H1 (cell line): Measurements from ENCODE around the gene ZNF598. TPM values are rescaled to one million over a fixed set of nuclear protein-coding genes. Genes with fewer than 3 reads are reported as not detected.

Experiments
- BRCA1 ChIP-seq: IDR thresholded peaks from 2 replicates; pipeline ENCODE4 v1.6.1; 2012; ENCODE audit warnings: low read depth, low read length, improper control_type of control experiment
- SAP30 ChIP-seq: fragments of 300-600 bp; sonication (generic); IDR thresholded peaks from 2 replicates; pipeline ENCODE4 v1.7.1; 2012; ENCODE audit warnings: low read length, moderate library complexity, mild to moderate bottlenecking, inconsistent platforms; ENCODE audit not compliant: insufficient read depth, insufficient replicate concordance
- polyA plus RNA-seq, 7 experiments: library from polyadenylated mRNA; depleted of rRNA in 3 of 7; stranded (reverse) in 5 of 7; unstranded in 2 of 7; fragments of >200 nt in 5 of 7; fragments of 200-250 nt in 2 of 7; gene quantifications; 1 replicate in 5 of 7; 2 replicates in 1 of 7; 4 replicates in 1 of 7; pipeline versions ENCODE4 v1.2.1 to v1.2.3, GENCODE V29; 2011 to 2013; ENCODE audit warnings: missing spikeins in 2 of 7, mixed read lengths in 2 of 7
- total RNA-seq: library from RNA; stranded (reverse); fragmentation: NEBNext Ultra II Directional; extraction: Animal tissue kit (Norgen Biotek cat#: 25700); gene quantifications from 2 replicates; pipeline ENCODE4 v1.2.1, GENCODE V29; 2021
- TF ChIP-seq, protein P1 (sequence below): fragments of 300-600 bp; sonication (generic); IDR thresholded peaks from 2 replicates; pipeline ENCODE4 v1.7.1; 2012; ENCODE audit warnings: low read length, moderate library complexity, mild to moderate bottlenecking, inconsistent platforms; ENCODE audit not compliant: insufficient replicate concordance

Gene ZNF598
- total and polyA plus RNA-seq, 2 of the 8 experiments (the other 6 are each of a cell fraction or from before 2014, with no cell fraction given) = 29.3 to 47.6 TPM

DNA sequence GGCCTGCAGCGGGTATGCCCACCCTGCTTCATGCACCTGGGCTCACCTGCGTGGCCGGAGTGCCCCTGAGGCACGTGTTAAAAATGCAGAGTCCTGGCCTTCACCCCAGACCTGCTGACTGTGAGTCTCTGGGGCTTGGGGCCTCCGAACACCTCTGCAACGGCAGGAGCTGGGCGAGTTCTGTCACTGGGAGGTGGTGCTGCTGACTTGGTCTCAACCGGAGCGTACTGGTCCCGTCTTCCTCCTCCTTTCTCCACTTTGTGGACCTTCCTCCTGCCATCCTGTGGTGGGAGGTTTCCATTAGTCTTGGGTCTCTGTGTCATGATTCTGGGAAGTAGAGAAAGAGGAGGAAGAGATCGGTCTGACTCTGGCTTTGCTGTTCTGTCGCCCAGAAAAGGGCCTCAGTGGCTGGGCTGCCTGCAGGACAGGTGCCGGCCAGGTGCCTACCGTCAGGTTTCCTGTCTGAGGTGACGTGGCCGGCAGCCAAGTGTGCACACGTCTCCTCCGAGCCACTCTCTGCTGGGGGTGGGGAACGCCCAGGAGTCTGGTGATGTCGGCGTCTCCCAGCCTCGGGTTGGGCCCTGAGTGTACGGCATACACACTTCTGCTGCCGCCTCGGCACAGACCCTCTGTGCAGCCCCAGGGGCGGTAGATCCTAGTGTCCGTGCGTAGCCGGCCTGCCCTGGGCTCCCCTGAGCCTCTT is 45.1 kb upstream of the ZNF598 start (continued):
- TF ChIP-seq, protein P1, sequence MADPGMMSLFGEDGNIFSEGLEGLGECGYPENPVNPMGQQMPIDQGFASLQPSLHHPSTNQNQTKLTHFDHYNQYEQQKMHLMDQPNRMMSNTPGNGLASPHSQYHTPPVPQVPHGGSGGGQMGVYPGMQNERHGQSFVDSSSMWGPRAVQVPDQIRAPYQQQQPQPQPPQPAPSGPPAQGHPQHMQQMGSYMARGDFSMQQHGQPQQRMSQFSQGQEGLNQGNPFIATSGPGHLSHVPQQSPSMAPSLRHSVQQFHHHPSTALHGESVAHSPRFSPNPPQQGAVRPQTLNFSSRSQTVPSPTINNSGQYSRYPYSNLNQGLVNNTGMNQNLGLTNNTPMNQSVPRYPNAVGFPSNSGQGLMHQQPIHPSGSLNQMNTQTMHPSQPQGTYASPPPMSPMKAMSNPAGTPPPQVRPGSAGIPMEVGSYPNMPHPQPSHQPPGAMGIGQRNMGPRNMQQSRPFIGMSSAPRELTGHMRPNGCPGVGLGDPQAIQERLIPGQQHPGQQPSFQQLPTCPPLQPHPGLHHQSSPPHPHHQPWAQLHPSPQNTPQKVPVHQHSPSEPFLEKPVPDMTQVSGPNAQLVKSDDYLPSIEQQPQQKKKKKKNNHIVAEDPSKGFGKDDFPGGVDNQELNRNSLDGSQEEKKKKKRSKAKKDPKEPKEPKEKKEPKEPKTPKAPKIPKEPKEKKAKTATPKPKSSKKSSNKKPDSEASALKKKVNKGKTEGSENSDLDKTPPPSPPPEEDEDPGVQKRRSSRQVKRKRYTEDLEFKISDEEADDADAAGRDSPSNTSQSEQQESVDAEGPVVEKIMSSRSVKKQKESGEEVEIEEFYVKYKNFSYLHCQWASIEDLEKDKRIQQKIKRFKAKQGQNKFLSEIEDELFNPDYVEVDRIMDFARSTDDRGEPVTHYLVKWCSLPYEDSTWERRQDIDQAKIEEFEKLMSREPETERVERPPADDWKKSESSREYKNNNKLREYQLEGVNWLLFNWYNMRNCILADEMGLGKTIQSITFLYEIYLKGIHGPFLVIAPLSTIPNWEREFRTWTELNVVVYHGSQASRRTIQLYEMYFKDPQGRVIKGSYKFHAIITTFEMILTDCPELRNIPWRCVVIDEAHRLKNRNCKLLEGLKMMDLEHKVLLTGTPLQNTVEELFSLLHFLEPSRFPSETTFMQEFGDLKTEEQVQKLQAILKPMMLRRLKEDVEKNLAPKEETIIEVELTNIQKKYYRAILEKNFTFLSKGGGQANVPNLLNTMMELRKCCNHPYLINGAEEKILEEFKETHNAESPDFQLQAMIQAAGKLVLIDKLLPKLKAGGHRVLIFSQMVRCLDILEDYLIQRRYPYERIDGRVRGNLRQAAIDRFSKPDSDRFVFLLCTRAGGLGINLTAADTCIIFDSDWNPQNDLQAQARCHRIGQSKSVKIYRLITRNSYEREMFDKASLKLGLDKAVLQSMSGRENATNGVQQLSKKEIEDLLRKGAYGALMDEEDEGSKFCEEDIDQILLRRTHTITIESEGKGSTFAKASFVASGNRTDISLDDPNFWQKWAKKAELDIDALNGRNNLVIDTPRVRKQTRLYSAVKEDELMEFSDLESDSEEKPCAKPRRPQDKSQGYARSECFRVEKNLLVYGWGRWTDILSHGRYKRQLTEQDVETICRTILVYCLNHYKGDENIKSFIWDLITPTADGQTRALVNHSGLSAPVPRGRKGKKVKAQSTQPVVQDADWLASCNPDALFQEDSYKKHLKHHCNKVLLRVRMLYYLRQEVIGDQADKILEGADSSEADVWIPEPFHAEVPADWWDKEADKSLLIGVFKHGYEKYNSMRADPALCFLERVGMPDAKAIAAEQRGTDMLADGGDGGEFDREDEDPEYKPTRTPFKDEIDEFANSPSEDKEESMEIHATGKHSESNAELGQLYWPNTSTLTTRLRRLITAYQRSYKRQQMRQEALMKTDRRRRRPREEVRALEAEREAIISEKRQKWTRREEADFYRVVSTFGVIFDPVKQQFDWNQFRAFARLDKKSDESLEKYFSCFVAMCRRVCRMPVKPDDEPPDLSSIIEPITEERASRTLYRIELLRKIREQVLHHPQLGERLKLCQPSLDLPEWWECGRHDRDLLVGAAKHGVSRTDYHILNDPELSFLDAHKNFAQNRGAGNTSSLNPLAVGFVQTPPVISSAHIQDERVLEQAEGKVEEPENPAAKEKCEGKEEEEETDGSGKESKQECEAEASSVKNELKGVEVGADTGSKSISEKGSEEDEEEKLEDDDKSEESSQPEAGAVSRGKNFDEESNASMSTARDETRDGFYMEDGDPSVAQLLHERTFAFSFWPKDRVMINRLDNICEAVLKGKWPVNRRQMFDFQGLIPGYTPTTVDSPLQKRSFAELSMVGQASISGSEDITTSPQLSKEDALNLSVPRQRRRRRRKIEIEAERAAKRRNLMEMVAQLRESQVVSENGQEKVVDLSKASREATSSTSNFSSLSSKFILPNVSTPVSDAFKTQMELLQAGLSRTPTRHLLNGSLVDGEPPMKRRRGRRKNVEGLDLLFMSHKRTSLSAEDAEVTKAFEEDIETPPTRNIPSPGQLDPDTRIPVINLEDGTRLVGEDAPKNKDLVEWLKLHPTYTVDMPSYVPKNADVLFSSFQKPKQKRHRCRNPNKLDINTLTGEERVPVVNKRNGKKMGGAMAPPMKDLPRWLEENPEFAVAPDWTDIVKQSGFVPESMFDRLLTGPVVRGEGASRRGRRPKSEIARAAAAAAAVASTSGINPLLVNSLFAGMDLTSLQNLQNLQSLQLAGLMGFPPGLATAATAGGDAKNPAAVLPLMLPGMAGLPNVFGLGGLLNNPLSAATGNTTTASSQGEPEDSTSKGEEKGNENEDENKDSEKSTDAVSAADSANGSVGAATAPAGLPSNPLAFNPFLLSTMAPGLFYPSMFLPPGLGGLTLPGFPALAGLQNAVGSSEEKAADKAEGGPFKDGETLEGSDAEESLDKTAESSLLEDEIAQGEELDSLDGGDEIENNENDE = no peak
- no peak for TF ChIP-seq SAP30
- no peak for TF ChIP-seq BRCA1
